Neural cell (in vitro differentiated cells): ENCODE results near the gene ADAM23.

Experiments
- CTCF ChIP-seq: fragments of 450-650 bp; IDR thresholded peaks from 2 replicates; pipeline ENCODE4 v1.5.1; 2014; ENCODE audit warnings: antibody characterized with exemption, mild to moderate bottlenecking, moderate library complexity; ENCODE audit not compliant: poor library complexity, severe bottlenecking
- EZH2 ChIP-seq: fragments of 200-600, 300-800 bp; shearing (Covaris generic), sonication (generic); IDR thresholded peaks from 2 replicates; pipeline ENCODE4 v1.6.1; 2014; ENCODE audit warnings: antibody characterized with exemption, low read length, borderline replicate concordance, mild to moderate bottlenecking; ENCODE audit not compliant: insufficient read depth, poor library complexity, severe bottlenecking
- POLR2AphosphoS5 ChIP-seq: IDR thresholded peaks from 2 replicates; pipeline ENCODE4 v1.6.1; 2012
- SMC3 ChIP-seq: fragments of 450-650 bp; conservative IDR thresholded peaks from 2 replicates; pipeline ENCODE4 v1.6.1; 2014; ENCODE audit warnings: antibody characterized with exemption, mild to moderate bottlenecking, moderate library complexity; ENCODE audit not compliant: poor library complexity
- TF ChIP-seq, protein P1 (sequence below): IDR thresholded peaks from 2 replicates; pipeline ENCODE4 v1.6.1; 2012; ENCODE audit warnings: borderline replicate concordance

DNA sequence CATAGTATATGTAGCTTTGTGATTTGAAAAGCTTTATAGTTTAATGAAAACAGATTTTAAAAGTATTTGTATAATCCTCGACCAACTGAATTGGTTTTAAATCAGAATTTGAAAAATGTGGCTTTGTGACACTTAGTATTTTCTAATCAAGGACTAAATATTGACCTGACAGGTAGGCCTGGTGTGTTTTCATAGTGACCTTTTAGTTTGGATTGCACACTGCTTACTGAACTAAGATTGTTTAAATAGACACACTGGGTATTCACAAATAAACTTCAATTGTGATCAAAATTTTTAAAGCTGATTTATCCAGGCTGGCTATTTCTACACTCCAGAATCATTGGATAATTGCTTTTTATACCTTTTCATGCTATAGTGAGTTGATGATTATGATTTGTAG lies 167.1 kb downstream of the ADAM23 start:
- TF ChIP-seq EZH2 (no peak), POLR2AphosphoS5 (no peak), CTCF (no peak), SMC3 (no peak)
- TF ChIP-seq, protein P1, sequence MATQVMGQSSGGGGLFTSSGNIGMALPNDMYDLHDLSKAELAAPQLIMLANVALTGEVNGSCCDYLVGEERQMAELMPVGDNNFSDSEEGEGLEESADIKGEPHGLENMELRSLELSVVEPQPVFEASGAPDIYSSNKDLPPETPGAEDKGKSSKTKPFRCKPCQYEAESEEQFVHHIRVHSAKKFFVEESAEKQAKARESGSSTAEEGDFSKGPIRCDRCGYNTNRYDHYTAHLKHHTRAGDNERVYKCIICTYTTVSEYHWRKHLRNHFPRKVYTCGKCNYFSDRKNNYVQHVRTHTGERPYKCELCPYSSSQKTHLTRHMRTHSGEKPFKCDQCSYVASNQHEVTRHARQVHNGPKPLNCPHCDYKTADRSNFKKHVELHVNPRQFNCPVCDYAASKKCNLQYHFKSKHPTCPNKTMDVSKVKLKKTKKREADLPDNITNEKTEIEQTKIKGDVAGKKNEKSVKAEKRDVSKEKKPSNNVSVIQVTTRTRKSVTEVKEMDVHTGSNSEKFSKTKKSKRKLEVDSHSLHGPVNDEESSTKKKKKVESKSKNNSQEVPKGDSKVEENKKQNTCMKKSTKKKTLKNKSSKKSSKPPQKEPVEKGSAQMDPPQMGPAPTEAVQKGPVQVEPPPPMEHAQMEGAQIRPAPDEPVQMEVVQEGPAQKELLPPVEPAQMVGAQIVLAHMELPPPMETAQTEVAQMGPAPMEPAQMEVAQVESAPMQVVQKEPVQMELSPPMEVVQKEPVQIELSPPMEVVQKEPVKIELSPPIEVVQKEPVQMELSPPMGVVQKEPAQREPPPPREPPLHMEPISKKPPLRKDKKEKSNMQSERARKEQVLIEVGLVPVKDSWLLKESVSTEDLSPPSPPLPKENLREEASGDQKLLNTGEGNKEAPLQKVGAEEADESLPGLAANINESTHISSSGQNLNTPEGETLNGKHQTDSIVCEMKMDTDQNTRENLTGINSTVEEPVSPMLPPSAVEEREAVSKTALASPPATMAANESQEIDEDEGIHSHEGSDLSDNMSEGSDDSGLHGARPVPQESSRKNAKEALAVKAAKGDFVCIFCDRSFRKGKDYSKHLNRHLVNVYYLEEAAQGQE = no peak
